ENCODE measurements around the gene MIDN.

DNA sequence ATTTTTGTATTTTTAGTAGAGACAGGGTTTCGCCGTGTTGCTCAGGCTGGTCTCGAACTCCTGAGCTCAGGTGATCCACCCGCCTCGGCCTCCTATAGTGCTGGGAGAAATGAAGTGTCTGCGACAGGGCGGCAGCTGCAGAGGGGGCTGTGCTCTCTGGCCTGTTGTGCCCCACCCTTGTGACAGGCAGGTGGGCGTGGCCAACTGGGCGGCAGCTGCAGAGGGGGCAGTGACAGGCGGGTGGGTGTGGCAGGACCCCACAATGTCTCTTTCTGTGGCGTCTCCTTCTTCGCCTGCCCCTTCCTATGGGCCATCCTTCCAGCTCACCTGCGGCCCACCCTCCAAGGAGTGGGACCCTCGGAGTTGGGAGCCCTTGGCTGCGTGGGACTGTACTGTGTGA is 31.0 kb upstream of the MIDN start:
- TF ChIP-seq, protein P1, sequence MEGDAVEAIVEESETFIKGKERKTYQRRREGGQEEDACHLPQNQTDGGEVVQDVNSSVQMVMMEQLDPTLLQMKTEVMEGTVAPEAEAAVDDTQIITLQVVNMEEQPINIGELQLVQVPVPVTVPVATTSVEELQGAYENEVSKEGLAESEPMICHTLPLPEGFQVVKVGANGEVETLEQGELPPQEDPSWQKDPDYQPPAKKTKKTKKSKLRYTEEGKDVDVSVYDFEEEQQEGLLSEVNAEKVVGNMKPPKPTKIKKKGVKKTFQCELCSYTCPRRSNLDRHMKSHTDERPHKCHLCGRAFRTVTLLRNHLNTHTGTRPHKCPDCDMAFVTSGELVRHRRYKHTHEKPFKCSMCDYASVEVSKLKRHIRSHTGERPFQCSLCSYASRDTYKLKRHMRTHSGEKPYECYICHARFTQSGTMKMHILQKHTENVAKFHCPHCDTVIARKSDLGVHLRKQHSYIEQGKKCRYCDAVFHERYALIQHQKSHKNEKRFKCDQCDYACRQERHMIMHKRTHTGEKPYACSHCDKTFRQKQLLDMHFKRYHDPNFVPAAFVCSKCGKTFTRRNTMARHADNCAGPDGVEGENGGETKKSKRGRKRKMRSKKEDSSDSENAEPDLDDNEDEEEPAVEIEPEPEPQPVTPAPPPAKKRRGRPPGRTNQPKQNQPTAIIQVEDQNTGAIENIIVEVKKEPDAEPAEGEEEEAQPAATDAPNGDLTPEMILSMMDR (IDR thresholded peaks at IDR 0.05; ENCODE audit: low read length) = no peak
- TF ChIP-seq EZH2 (IDR thresholded peaks at IDR 0.05; ENCODE audit: borderline replicate concordance, low read length) = no peak
